OCI-LY1 (cell line): ENCODE data around the gene NR2F1.

Experiments
- H2AFZ ChIP-seq: fragments of 200-600 bp; sonication (generic), shearing (Covaris generic); 2 replicates; pipeline ENCODE4 v1.6.0; 2014; ENCODE audit warnings: antibody characterized with exemption, mild to moderate bottlenecking, low read length
- H3F3A ChIP-seq: fragments of 200-600 bp; sonication (generic), shearing (Covaris generic); 2 replicates; pipeline ENCODE4 v1.6.0; 2014; ENCODE audit warnings: mild to moderate bottlenecking, antibody characterized with exemption, low read length, moderate library complexity; ENCODE audit not compliant: insufficient read depth
- H3K27ac ChIP-seq: fragments of 200-600 bp; sonication (generic); 2 replicates; pipeline ENCODE4 v1.5.1; 2014; ENCODE audit warnings: low read length, mixed run types, mild to moderate bottlenecking, low read depth; ENCODE audit not compliant: poor library complexity, severe bottlenecking
- H3K27me3 ChIP-seq: fragments of 200-600 bp; sonication (generic); 2 replicates; pipeline ENCODE4 v1.6.0; 2014; ENCODE audit warnings: antibody characterized with exemption, mild to moderate bottlenecking, low read length, moderate library complexity; ENCODE audit not compliant: insufficient read depth
- H3K36me3 ChIP-seq: fragments of 200-600 bp; sonication (generic); 2 replicates; pipeline ENCODE4 v1.6.1; 2014; ENCODE audit warnings: mild to moderate bottlenecking, antibody characterized with exemption, low read length, moderate library complexity, mixed read lengths; ENCODE audit not compliant: insufficient read depth
- H3K4me1 ChIP-seq: fragments of 200-600 bp; sonication (generic); 2 replicates; pipeline ENCODE4 v1.5.1; 2014; ENCODE audit warnings: mild to moderate bottlenecking, low read length, moderate library complexity; ENCODE audit not compliant: insufficient read depth, severe bottlenecking
- H3K4me2 ChIP-seq: fragments of 200-600 bp; sonication (generic), shearing (Covaris generic); 2 replicates; pipeline ENCODE4 v1.6.1; 2014; ENCODE audit warnings: low read length
- H3K4me3 ChIP-seq: fragments of 200-600 bp; sonication (generic); 2 replicates; pipeline ENCODE4 v1.5.1; 2014; ENCODE audit warnings: low read length, low read depth, mild to moderate bottlenecking, mixed read lengths; ENCODE audit not compliant: poor library complexity, severe bottlenecking
- H3K79me2 ChIP-seq: fragments of 200-600 bp; shearing (Covaris generic); 2 replicates; pipeline ENCODE4 v1.6.1; 2016; ENCODE audit warnings: mixed run types, low read length, mixed read lengths; ENCODE audit not compliant: insufficient read depth
- H3K9ac ChIP-seq: fragments of 200-600 bp; sonication (generic), shearing (Covaris generic); 2 replicates; pipeline ENCODE4 v1.6.1; 2014; ENCODE audit warnings: mild to moderate bottlenecking, low read length, mixed read lengths
- H3K9me2 ChIP-seq: fragments of 200-600 bp; sonication (generic), shearing (Covaris generic); 2 replicates; pipeline ENCODE4 v1.6.1; 2014; ENCODE audit warnings: low read depth, mild to moderate bottlenecking, low read length, mixed read lengths
- H3K9me3 ChIP-seq: fragments of 200-600 bp; shearing (Covaris generic); 2 replicates; pipeline ENCODE4 v1.6.1; 2014; ENCODE audit warnings: low read length, mixed read lengths
- H4K20me1 ChIP-seq: fragments of 200-600 bp; sonication (generic), shearing (Covaris generic); 2 replicates; pipeline ENCODE4 v1.6.0; 2016; ENCODE audit warnings: mild to moderate bottlenecking, low read length; ENCODE audit not compliant: insufficient read depth
- EZH2 ChIP-seq: fragments of 200-600 bp; sonication (generic), shearing (Covaris generic); IDR thresholded peaks from 2 replicates; pipeline ENCODE4 v1.8.0; 2017; ENCODE audit warnings: borderline replicate concordance, mixed run types, mild to moderate bottlenecking, antibody characterized with exemption, low read length, moderate library complexity, mixed read lengths
- TF ChIP-seq, protein P1 (sequence below): fragments of 200-600 bp; sonication (generic), shearing (Covaris generic); IDR thresholded peaks from 2 replicates; pipeline ENCODE4 v1.5.1; 2017; ENCODE audit warnings: mild to moderate bottlenecking, antibody characterized with exemption, low read length, moderate library complexity, mixed read lengths

Gene NR2F1

DNA sequence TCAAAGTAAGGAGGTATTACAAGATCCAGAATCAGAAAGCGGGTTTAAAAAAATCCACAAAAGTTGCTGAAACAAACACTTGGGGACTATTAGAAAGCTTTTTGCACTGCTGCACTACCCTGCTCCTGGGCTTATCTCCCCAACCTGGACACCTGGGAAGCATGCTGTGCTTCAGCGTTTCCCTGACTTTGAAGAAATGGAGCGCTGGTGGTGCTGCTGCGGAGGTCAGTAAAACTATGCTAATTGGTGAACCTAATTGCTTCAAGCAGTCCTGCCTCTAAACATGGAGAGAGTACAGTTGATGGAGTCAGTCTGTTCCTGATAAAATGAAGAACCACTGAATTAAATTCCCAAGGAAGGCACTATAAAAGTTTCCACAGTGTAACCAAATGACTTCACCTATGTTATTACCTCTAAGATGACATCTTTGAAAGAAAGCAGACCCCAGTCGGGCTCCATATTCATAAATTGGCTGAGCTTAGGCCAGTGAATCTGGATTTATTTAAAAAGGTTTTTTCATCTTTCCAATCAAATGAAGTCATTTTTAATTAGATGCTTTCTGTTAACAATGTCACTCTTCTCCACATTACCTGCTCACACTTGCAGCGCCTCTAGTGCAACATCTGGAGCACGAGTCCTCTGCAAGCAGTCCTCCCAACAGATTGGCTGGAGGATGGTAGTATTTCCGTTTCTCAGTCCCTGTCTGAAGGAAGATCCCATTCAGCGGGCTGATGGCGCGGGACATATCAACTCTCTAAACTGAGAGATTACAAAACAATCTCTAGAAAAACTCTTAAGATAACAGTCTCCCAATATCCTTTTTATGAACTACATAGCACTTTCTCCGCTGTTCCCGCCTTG is 13.5 kb upstream of the NR2F1 start:
- H3K79me2 ChIP-seq, result no peaks in the 10 kb centered on the region
- TF ChIP-seq EZH2, result no peak
- TF ChIP-seq, protein P1, sequence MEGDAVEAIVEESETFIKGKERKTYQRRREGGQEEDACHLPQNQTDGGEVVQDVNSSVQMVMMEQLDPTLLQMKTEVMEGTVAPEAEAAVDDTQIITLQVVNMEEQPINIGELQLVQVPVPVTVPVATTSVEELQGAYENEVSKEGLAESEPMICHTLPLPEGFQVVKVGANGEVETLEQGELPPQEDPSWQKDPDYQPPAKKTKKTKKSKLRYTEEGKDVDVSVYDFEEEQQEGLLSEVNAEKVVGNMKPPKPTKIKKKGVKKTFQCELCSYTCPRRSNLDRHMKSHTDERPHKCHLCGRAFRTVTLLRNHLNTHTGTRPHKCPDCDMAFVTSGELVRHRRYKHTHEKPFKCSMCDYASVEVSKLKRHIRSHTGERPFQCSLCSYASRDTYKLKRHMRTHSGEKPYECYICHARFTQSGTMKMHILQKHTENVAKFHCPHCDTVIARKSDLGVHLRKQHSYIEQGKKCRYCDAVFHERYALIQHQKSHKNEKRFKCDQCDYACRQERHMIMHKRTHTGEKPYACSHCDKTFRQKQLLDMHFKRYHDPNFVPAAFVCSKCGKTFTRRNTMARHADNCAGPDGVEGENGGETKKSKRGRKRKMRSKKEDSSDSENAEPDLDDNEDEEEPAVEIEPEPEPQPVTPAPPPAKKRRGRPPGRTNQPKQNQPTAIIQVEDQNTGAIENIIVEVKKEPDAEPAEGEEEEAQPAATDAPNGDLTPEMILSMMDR, result no peak
- H3K9me3 ChIP-seq, result no peaks in the 10 kb centered on the region
- H4K20me1 ChIP-seq, result no peaks in the 10 kb centered on the region
- H3K4me1 ChIP-seq, result no peaks in the 10 kb centered on the region
- no peaks in the 10 kb centered on the region for H3F3A ChIP-seq
- H3K9ac ChIP-seq, result no peak overlapping the region
- no peaks in the 10 kb centered on the region for H3K9me2 ChIP-seq
- H3K27ac ChIP-seq, result no peak overlapping the region
- H2AFZ ChIP-seq, result no peak overlapping the region
- H3K4me3 ChIP-seq, result no peak overlapping the region
- no peaks in the 10 kb centered on the region for H3K36me3 ChIP-seq
- no peaks in the 10 kb centered on the region for H3K27me3 ChIP-seq
- H3K4me2 ChIP-seq, result no peak overlapping the region

DNA sequence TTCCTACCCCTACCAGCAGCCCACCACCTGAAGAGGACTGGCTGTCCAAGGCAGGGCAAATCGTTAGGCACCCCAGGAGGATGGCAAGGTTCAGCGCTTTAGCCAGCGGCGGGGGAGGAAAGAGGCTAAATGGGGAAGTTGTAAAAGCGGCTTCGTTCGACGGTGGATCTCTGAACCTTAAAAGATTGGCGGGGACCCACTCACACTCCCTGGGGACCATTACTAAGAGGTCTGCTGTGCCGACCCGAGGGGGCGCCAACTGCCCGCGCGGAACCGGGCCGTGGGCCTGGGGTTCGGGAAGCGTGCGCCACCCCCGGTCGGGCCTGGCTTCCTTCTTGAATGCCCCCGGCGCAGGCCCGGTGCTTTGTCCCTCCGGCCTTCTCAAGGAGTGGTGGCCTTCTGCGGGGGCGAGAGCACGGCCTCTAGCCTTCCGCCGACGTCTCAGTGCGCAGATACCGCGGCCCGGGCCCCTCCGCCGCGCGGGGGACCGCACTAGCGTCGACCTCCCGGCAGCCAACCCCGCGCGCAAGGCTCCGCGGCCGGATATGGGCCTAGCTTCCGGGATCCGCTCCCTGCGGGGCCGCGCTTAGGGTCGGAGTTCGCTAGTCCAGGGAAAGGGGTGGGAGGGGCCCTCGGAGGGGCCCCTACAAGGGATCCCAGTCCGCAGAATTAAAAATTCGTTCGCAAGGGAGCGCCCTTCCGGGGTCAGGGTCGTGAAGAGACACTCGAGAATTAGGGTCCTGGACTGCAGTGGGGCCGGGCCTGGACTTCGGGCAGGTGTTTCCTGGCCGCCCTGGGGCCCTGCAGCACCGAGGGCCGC is 12.5 kb upstream of the NR2F1 start:
- no peak overlapping the region for H3K4me3 ChIP-seq
- H3K36me3 ChIP-seq, result no peaks in the 10 kb centered on the region
- H3K4me2 ChIP-seq, result no peak overlapping the region
- H3K9me3 ChIP-seq, result no peaks in the 10 kb centered on the region
- no peaks in the 10 kb centered on the region for H3K4me1 ChIP-seq
- no peak overlapping the region for H3K27ac ChIP-seq
- no peak overlapping the region for H2AFZ ChIP-seq
- no peaks in the 10 kb centered on the region for H4K20me1 ChIP-seq
- no peak overlapping the region for H3K9ac ChIP-seq
- no peaks in the 10 kb centered on the region for H3K79me2 ChIP-seq
- H3K27me3 ChIP-seq, result no peaks in the 10 kb centered on the region
- no peaks in the 10 kb centered on the region for H3F3A ChIP-seq
- no peak for TF ChIP-seq EZH2
- TF ChIP-seq, protein P1, result no peak
- no peaks in the 10 kb centered on the region for H3K9me2 ChIP-seq

DNA sequence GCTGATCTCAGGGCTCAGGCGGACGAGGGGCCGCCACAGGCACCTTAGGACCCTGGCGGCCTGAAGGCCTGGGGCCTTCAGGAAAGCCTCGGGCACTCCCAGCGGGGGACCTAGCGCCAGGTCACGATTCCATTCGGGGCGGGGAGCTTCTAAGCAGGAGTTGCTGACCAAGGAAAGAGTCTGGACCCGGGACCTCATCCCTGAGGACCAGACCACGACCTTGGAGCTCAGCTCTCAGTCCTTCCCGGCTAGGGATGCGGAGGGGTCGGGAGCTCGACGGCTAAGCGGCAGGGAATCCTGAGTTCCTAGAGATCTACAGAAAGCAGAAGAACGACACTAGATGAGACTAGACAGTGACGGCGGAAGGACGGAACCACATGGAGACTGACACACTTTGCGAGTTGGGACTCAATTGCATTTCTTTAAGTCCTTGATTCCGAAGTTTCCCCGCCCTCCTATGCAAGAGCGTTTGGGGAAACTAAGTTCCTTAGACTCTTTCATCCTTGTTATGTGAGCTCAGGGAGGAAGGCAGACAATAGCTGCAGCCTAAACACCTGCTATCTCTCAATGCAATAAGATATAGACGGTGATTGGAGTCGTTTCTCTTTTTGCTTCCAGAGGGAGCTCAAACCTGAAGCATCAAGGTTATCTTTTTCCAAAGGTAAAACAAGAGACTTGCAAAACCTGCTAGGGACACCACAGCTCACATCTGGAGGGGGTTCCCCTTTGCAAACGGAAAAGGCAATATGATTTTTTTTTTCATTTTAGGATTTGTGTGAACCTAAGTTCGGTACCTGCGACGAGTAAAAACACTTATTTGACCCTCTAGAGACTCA is 11.7 kb upstream of the NR2F1 start:
- Histone ChIP-seq H3K79me2 (no peaks in the 10 kb centered on the region), H3K4me1 (no peaks in the 10 kb centered on the region), H4K20me1 (no peaks in the 10 kb centered on the region), H3K9me2 (no peaks in the 10 kb centered on the region), H3K9me3 (no peaks in the 10 kb centered on the region), H3K9ac (no peak overlapping the region), H3F3A (no peaks in the 10 kb centered on the region), H3K36me3 (no peaks in the 10 kb centered on the region), H2AFZ (no peak overlapping the region), H3K27me3 (no peaks in the 10 kb centered on the region), H3K27ac (no peak overlapping the region), H3K4me3 (no peak overlapping the region), H3K4me2 (no peak overlapping the region)
- TF ChIP-seq, protein P1, result no peak
- no peak for TF ChIP-seq EZH2
